ENCODE data around the gene KIF26B. TPM values are rescaled to one million over a fixed set of nuclear protein-coding genes. Genes with fewer than 3 reads are reported as not detected.

KIF26B gene
- total RNA-seq, 1 experiment from 2014 or later = 0.04 TPM

GRCh38 chr1:245605480-245606156 lies 450.8 kb downstream of the KIF26B start:
- intact Hi-C loops (cut with micrococcal nuclease) = no loop called here
- peaks cover 90% of the 10 kb centered on the region for H3K27me3 ChIP-seq (ENCODE audit: low read length)
- no peak for TF ChIP-seq EZH2 (IDR thresholded peaks at IDR 0.05; ENCODE audit: low read length, unreplicated experiment)
- TF ChIP-seq EZH2phosphoT487 (IDR thresholded peaks at IDR 0.05; ENCODE audit: borderline replicate concordance, low read length) = no peak
- no peak for TF ChIP-seq CTCF (conservative IDR thresholded peaks at IDR 0.05; ENCODE audit: low read depth, low read length)
- H3K79me2 ChIP-seq (ENCODE audit: low read length) = no peaks in the 10 kb centered on the region
- BruUV-seq (replicated peaks) = no TSS peak
- H3K9me2 ChIP-seq (replicated peaks; ENCODE audit: low read length) = no peaks in the 10 kb centered on the region
- H3K9me3 ChIP-seq (ENCODE audit: low read length) = no peaks in the 10 kb centered on the region
- H3K4me3 ChIP-seq (ENCODE audit: low read length) = no peak overlapping the region
- H3K27ac ChIP-seq (ENCODE audit: low read length) = no peak overlapping the region
- no peaks in the 10 kb centered on the region; the same call in 1 of the 2 replicates for H3K4me1 ChIP-seq (ENCODE audit: insufficient read depth, low read length)
- CTCF ChIA-PET = no interaction called here
- no peaks in the 10 kb centered on the region for H3K36me3 ChIP-seq (ENCODE audit: low read depth, low read length)
- DNase-seq = no peak
- H3K4me2 ChIP-seq (ENCODE audit: low read length) = no peak overlapping the region
- no peak overlapping the region for H2AFZ ChIP-seq (ENCODE audit: low read length)
- no peak for ATAC-seq
- H3K9ac ChIP-seq (ENCODE audit: low read length) = no peak overlapping the region
- POLR2A ChIA-PET (ENCODE audit: unreplicated experiment) = no interaction called here
- no peaks in the 10 kb centered on the region for H4K20me1 ChIP-seq (ENCODE audit: low read length)
- H3F3A ChIP-seq (ENCODE audit: low read length, unreplicated experiment) = no peaks in the 10 kb centered on the region

- Histone ChIP-seq H4K20me1 (ENCODE audit: low read length) (no peaks in the 10 kb centered on the region), H3K9me3 (ENCODE audit: low read length) (no peaks in the 10 kb centered on the region), H3K79me2 (ENCODE audit: low read length) (no peaks in the 10 kb centered on the region), H3K4me3 (ENCODE audit: low read length) (no peak overlapping the region), H3K27me3 (ENCODE audit: low read length) (peaks cover 90% of the 10 kb centered on the region), H3K4me2 (ENCODE audit: low read length) (no peak overlapping the region), H2AFZ (ENCODE audit: low read length) (no peak overlapping the region), H3K9me2 (replicated peaks; ENCODE audit: low read length) (no peaks in the 10 kb centered on the region), H3K9ac (ENCODE audit: low read length) (no peak overlapping the region), H3K36me3 (ENCODE audit: low read depth, low read length) (no peaks in the 10 kb centered on the region), H3K27ac (ENCODE audit: low read length) (no peak overlapping the region), H3F3A (ENCODE audit: low read length, unreplicated experiment) (no peaks in the 10 kb centered on the region), H3K4me1 (ENCODE audit: insufficient read depth, low read length) (no peaks in the 10 kb centered on the region; the same call in 1 of the 2 replicates)
- no peak for TF ChIP-seq EZH2phosphoT487 (IDR thresholded peaks at IDR 0.05; ENCODE audit: borderline replicate concordance, low read length)
- TF ChIP-seq EZH2 (IDR thresholded peaks at IDR 0.05; ENCODE audit: low read length, unreplicated experiment) = no peak
- no peak for TF ChIP-seq CTCF (conservative IDR thresholded peaks at IDR 0.05; ENCODE audit: low read depth, low read length)
- no peak for ATAC-seq
- no TSS peak for BruUV-seq (replicated peaks)
- ChIA-PET POLR2A (ENCODE audit: unreplicated experiment) (no interaction called here), CTCF (no interaction called here)
- intact Hi-C loops (cut with micrococcal nuclease) = no loop called here
- DNase-seq = no peak
These were observed 451.5 kb downstream of the KIF26B start for GRCh38 chr1:245606157-245606725.

GRCh38 chr1:245608271-245608670 lies 453.5 kb downstream of the KIF26B start:
- Histone ChIP-seq H3K4me2 (ENCODE audit: low read length) (no peak overlapping the region), H3K27ac (ENCODE audit: low read length) (no peak overlapping the region), H3F3A (ENCODE audit: low read length, unreplicated experiment) (no peaks in the 10 kb centered on the region), H3K79me2 (ENCODE audit: low read length) (no peaks in the 10 kb centered on the region), H3K36me3 (ENCODE audit: low read depth, low read length) (no peaks in the 10 kb centered on the region), H3K9me2 (replicated peaks; ENCODE audit: low read length) (no peaks in the 10 kb centered on the region), H3K4me1 (ENCODE audit: insufficient read depth, low read length) (no peaks in the 10 kb centered on the region; the same call in 1 of the 2 replicates), H3K4me3 (ENCODE audit: low read length) (no peak overlapping the region), H4K20me1 (ENCODE audit: low read length) (no peaks in the 10 kb centered on the region), H3K9ac (ENCODE audit: low read length) (no peak overlapping the region), H2AFZ (ENCODE audit: low read length) (no peak overlapping the region), H3K27me3 (ENCODE audit: low read length) (peaks cover 86% of the 10 kb centered on the region), H3K9me3 (ENCODE audit: low read length) (no peaks in the 10 kb centered on the region)
- no TSS peak for BruUV-seq (replicated peaks)
- intact Hi-C loops (cut with micrococcal nuclease) = no loop called here
- POLR2A ChIA-PET (ENCODE audit: unreplicated experiment) = no interaction called here
- no peak for TF ChIP-seq CTCF (conservative IDR thresholded peaks at IDR 0.05; ENCODE audit: low read depth, low read length)
- no peak for TF ChIP-seq EZH2phosphoT487 (IDR thresholded peaks at IDR 0.05; ENCODE audit: borderline replicate concordance, low read length)
- TF ChIP-seq EZH2 (IDR thresholded peaks at IDR 0.05; ENCODE audit: low read length, unreplicated experiment) = no peak
- CTCF ChIA-PET = no interaction called here
- ATAC-seq = no peak
- no peak for DNase-seq
